Natural killer cell (primary cell): ENCODE measurements around the gene OGDHL. TPM values are rescaled to one million over a fixed set of nuclear protein-coding genes. Genes with fewer than 3 reads are reported as not detected.
A peak's percentile ranks its signal among the peaks of the same experiment; 100 is the strongest.

Experiments
- ATAC-seq, 3 donors: fragments of 150-1000 bp in 2 of 3; fragments of 200-7000 bp in 1 of 3; cut with Tn5 transposase; 1 replicate in 1 of 3; 2 replicates in 2 of 3; pipeline ENCODE4 v1.10.0; 2021; ENCODE audit warnings: mild to moderate bottlenecking in 2 of 3, moderate library complexity in 2 of 3
- DNase-seq, 2 donors: peaks; one replicate each; pipeline versions ENCODE4 v3.0.0 to v3.0.0-alpha.2; 2013 to 2021; ENCODE audit warnings: mixed read lengths in 1 of 2
- H3K27ac ChIP-seq: one replicate; pipeline ENCODE4 v1.5.1; 2013; ENCODE audit warnings: mild to moderate bottlenecking, low read length
- H3K27me3 ChIP-seq: one replicate; pipeline ENCODE4 v1.6.1; 2013; ENCODE audit warnings: low read length; ENCODE audit not compliant: control insufficient read depth, insufficient read depth
- H3K36me3 ChIP-seq: one replicate; pipeline ENCODE4 v1.6.1; 2013; ENCODE audit warnings: low read length; ENCODE audit not compliant: control insufficient read depth, insufficient read depth
- H3K4me1 ChIP-seq: one replicate; pipeline ENCODE4 v1.6.1; 2013; ENCODE audit warnings: low read length; ENCODE audit not compliant: control insufficient read depth, insufficient read depth
- H3K4me3 ChIP-seq: one replicate; pipeline ENCODE4 v1.5.1; 2013; ENCODE audit warnings: low read length
- H3K9me3 ChIP-seq: one replicate; pipeline ENCODE4 v1.6.1; 2013; ENCODE audit warnings: low read length; ENCODE audit not compliant: control insufficient read depth, insufficient read depth
- H3K27ac Mint-ChIP-seq, 2 donors: one replicate each; pipeline ENCODE4 v1.8.0; 2022; ENCODE audit warnings: mild to moderate bottlenecking in 2 of 2, mixed read lengths in 2 of 2, moderate library complexity in 1 of 2
- H3K27me3 Mint-ChIP-seq, 2 donors: one replicate each; pipeline ENCODE4 v1.8.0; 2022; ENCODE audit warnings: low read depth in 2 of 2, mixed read lengths in 2 of 2
- H3K36me3 Mint-ChIP-seq: one replicate; pipeline ENCODE4 v1.8.0; 2022; ENCODE audit warnings: mixed read lengths
- H3K4me1 Mint-ChIP-seq, 2 donors: one replicate each; pipeline ENCODE4 v1.8.0; 2022; ENCODE audit warnings: mixed read lengths in 2 of 2
- H3K4me3 Mint-ChIP-seq: one replicate; pipeline ENCODE4 v1.8.0; 2022; ENCODE audit warnings: mild to moderate bottlenecking, moderate library complexity, mixed read lengths
- H3K9me3 Mint-ChIP-seq, 2 donors: one replicate each; pipeline ENCODE4 v1.8.0; 2022; ENCODE audit warnings: mixed read lengths in 2 of 2
- WGBS: methylation state at CpG from one replicate; pipeline ENCODE4 v1.1.7; 2013; ENCODE audit warnings: missing lambda C conversion rate; ENCODE audit not compliant: insufficient coverage; 5-methylcytosine and 5-hydroxymethylcytosine counted together
- intact Hi-C: fragments of 100-400 bp; cut with micrococcal nuclease; formaldehyde crosslinking; loops from one replicate; pipeline ENCODE4 v1.14.2; 2022
- total RNA-seq, 4 donors: library from RNA; stranded (reverse); fragments of 120-200 nt in 1 of 4; gene quantifications; one replicate each; pipeline versions ENCODE4 v1.2.3 to v1.2.4, GENCODE V29; 2013 to 2022
- TF ChIP-seq, protein P1 (sequence below): fragments of 200-600 bp; IDR thresholded peaks from one replicate; pipeline ENCODE4 v1.8.0; 2022; ENCODE audit warnings: antibody characterized with exemption

The OGDHL gene
- total RNA-seq, 3 donors from 2014 or later (not counting 1 experiment from before 2014, with no cell fraction given) = not detected

DNA sequence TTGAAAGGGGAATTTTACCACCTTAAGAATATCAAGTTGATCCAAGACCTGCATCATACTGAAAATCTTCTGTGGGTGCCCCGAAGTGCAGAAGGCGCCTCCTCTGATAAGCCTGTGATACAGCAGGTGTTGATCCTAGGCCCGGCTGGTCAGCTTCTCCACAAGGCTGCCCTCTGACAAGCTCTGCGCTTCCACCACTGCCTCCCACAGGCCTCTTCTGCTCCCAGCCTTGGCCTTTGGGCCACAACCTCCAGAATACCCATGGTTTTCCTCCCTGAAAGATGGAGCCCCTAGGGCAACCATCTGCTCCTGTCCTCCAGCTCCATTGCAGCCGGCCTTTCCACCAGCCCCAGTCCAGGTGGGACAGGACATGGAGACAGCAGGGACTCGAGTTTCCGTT is 5.6 kb upstream of the OGDHL start:
- Histone ChIP-seq H3K9me3 (no peaks in the 10 kb centered on the region), H3K27me3 (peaks cover 17% of the 10 kb centered on the region), H3K4me3 (no peak overlapping the region), H3K36me3 (no peaks in the 10 kb centered on the region), H3K27ac (no peak overlapping the region), H3K4me1 (no peaks in the 10 kb centered on the region)
- Mint-ChIP-seq H3K27ac (no peak overlapping the region), H3K36me3 (peaks cover 8% of the 10 kb centered on the region), H3K9me3 (peaks cover 0 to 6% of the 10 kb centered on the region in 2 donors), H3K27me3 (peaks cover 53 to 57% of the 10 kb centered on the region in 2 donors), H3K4me1 (peaks cover 4% of the 10 kb centered on the region in 2 donors), H3K4me3 (no peak overlapping the region)
- intact Hi-C loops = no loop called here
- no peak for ATAC-seq
- no peak for DNase-seq
- WGBS = 54% methylated on average over 7 of the region's 7 CpGs
- TF ChIP-seq, protein P1, sequence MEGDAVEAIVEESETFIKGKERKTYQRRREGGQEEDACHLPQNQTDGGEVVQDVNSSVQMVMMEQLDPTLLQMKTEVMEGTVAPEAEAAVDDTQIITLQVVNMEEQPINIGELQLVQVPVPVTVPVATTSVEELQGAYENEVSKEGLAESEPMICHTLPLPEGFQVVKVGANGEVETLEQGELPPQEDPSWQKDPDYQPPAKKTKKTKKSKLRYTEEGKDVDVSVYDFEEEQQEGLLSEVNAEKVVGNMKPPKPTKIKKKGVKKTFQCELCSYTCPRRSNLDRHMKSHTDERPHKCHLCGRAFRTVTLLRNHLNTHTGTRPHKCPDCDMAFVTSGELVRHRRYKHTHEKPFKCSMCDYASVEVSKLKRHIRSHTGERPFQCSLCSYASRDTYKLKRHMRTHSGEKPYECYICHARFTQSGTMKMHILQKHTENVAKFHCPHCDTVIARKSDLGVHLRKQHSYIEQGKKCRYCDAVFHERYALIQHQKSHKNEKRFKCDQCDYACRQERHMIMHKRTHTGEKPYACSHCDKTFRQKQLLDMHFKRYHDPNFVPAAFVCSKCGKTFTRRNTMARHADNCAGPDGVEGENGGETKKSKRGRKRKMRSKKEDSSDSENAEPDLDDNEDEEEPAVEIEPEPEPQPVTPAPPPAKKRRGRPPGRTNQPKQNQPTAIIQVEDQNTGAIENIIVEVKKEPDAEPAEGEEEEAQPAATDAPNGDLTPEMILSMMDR = no peak

DNA sequence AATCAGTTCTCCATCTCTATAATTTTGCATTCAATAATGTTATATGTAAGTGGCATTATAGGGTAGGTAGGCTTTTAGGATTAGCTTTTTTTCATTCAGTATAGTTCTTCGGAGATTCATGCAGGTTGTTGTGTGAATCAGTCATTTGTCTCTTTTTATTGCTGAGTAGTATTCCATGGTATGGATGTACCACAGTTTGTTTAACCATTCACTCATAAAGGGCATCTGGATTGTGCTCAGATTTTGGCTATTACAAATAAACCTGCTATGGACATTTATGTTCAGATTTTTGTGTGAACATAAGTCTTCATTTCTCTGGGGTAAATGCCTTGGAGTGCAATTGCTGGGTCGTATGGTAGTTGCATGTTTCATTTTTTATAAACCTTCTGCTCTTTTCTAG is 4.4 kb upstream of the OGDHL start:
- ATAC-seq = no peak
- Histone ChIP-seq H3K27me3 (peaks cover 16% of the 10 kb centered on the region), H3K36me3 (no peaks in the 10 kb centered on the region), H3K27ac (no peak overlapping the region), H3K4me1 (peaks cover 5% of the 10 kb centered on the region), H3K9me3 (no peaks in the 10 kb centered on the region), H3K4me3 (no peak overlapping the region)
- no peak for DNase-seq
- peaks cover 10% of the 10 kb centered on the region for H3K36me3 Mint-ChIP-seq
- intact Hi-C loops = no loop called here
- peaks cover 45 to 51% of the 10 kb centered on the region in 2 donors for H3K27me3 Mint-ChIP-seq
- H3K27ac Mint-ChIP-seq = no peak overlapping the region
- 93% methylated on average over 2 of the region's 2 CpGs for WGBS
- peaks cover 5 to 8% of the 10 kb centered on the region in 2 donors for H3K4me1 Mint-ChIP-seq
- H3K9me3 Mint-ChIP-seq = peaks cover 0 to 3% of the 10 kb centered on the region in 2 donors
- H3K4me3 Mint-ChIP-seq = no peak overlapping the region
- TF ChIP-seq, protein P1 = no peak

DNA sequence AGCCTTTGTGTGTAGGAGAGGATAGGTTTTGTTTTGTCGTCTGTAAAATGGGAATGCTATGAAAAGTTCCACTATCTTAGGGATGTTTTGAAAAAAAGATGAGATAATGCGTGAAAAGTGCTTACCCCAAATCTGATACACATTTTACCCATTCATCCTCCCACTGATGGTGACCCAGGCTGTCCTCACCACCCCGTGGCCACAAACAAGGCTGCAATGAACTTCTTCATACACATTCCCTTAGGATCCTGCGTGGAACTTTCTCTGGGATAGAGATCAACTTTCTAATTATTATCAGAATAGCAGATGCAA is 399 bp upstream of the OGDHL start:
- 40% methylated on average over 3 of the region's 4 CpGs for WGBS
- Mint-ChIP-seq H3K9me3 (peaks cover 0 to 3% of the 10 kb centered on the region in 2 donors), H3K36me3 (peaks cover 10% of the 10 kb centered on the region), H3K27ac (no peak overlapping the region), H3K4me3 (peak overlapping the region; percentile 62), H3K4me1 (peaks cover 4 to 5% of the 10 kb centered on the region in 2 donors), H3K27me3 (peaks cover 31 to 39% of the 10 kb centered on the region in 2 donors)
- TF ChIP-seq, protein P1 = no peak
- H3K4me3 ChIP-seq = no peak overlapping the region
- peaks cover 16% of the 10 kb centered on the region for H3K27me3 ChIP-seq
- H3K9me3 ChIP-seq = no peaks in the 10 kb centered on the region
- ATAC-seq (no peak), DNase-seq (no peak)
- no peaks in the 10 kb centered on the region for H3K36me3 ChIP-seq
- H3K27ac ChIP-seq = no peak overlapping the region
- intact Hi-C loops = no loop called here
- H3K4me1 ChIP-seq = peaks cover 6% of the 10 kb centered on the region

DNA sequence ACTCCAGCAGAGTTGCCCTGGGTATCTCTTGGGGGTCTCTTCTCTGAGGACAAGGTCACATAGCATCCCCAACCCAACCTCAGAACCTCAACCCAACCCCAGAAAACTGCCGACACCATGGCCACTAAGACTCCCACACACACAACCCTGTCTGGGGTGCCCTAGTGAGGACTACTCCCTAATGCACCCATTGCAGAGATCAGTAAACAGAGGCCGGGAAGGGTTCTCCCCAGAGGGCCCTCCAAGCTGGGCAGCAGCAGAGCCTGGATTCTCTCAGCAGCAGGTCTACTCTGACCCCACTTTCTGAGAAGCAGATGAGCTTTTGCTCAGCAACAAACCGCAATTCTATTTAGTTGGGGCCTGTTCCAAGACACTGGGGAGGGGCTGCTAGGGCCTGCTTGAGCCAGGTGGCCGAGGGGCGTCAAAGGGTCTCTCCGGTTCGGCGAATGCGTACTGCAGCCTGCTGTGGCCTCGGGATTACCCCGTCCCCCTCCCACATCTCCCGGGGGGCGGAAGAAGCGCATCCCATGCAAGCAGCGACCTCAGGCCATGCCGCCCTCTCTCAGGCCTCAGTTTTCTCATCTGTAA is 828 bp downstream of the OGDHL start:
- Histone ChIP-seq H3K4me1 (peaks cover 6% of the 10 kb centered on the region), H3K27me3 (peaks cover 15% of the 10 kb centered on the region), H3K36me3 (no peaks in the 10 kb centered on the region), H3K4me3 (no peak overlapping the region), H3K27ac (no peak overlapping the region), H3K9me3 (no peaks in the 10 kb centered on the region)
- Mint-ChIP-seq H3K27ac (no peak overlapping the region), H3K27me3 (peaks cover 18 to 29% of the 10 kb centered on the region in 2 donors), H3K4me3 (peak overlapping the region; percentile 13), H3K36me3 (peaks cover 10% of the 10 kb centered on the region), H3K4me1 (peaks cover 4 to 5% of the 10 kb centered on the region in 2 donors), H3K9me3 (no peaks in the 10 kb centered on the region)
- 30% methylated on average over 16 of the region's 16 CpGs for WGBS
- no peak for DNase-seq
- TF ChIP-seq, protein P1 = no peak
- no peak for ATAC-seq
- intact Hi-C loops = no loop called here
